Measurements from ENCODE around the gene SERTAD2.

DNA sequence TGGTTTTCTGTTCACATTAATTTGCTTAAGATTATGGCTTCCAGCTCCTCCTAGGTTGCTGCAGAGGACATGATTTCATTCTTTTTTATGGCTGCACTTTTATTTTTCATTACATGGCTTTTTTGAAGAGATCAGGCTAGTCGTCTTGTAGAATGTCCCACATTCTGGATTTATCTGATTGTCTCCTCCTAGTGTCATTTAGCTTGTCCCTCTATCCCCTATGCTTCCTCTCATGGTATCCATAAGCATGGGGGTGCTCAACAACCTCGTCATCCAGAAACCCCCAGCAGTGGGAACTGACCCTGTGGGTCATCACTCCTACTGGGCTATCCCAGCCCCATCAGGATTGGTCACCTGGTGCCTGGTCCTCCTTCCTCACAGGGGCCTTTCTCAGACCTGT is 49.6 kb downstream of the SERTAD2 start:
- TF ChIP-seq, protein P1, sequence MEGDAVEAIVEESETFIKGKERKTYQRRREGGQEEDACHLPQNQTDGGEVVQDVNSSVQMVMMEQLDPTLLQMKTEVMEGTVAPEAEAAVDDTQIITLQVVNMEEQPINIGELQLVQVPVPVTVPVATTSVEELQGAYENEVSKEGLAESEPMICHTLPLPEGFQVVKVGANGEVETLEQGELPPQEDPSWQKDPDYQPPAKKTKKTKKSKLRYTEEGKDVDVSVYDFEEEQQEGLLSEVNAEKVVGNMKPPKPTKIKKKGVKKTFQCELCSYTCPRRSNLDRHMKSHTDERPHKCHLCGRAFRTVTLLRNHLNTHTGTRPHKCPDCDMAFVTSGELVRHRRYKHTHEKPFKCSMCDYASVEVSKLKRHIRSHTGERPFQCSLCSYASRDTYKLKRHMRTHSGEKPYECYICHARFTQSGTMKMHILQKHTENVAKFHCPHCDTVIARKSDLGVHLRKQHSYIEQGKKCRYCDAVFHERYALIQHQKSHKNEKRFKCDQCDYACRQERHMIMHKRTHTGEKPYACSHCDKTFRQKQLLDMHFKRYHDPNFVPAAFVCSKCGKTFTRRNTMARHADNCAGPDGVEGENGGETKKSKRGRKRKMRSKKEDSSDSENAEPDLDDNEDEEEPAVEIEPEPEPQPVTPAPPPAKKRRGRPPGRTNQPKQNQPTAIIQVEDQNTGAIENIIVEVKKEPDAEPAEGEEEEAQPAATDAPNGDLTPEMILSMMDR (IDR thresholded peaks at IDR 0.05; ENCODE audit: insufficient read depth, low read length) = no peak
- no peak for TF ChIP-seq POLR2AphosphoS5 (IDR thresholded peaks at IDR 0.05; ENCODE audit: low read depth)
- TF ChIP-seq GABPA (IDR thresholded peaks at IDR 0.05; ENCODE audit: low read depth) = no peak
